ENCODE results near the gene GARIN5B.

GARIN5B gene

GRCh38 chr19:55358493-55358892 is 4.6 kb downstream of the GARIN5B start:
- Mint-ChIP-seq H3K4me3 (no peak overlapping the region), H3K9me3 (no peaks in the 10 kb centered on the region), H3K27ac (ENCODE audit: low read depth) (no peak overlapping the region), H3K36me3 (ENCODE audit: insufficient read depth) (peaks cover 2% of the 10 kb centered on the region), H3K27me3 (peaks cover 38% of the 10 kb centered on the region), H3K4me1 (peaks cover 5% of the 10 kb centered on the region)
- no peak for ATAC-seq (replicated peaks; ENCODE audit: extremely low read depth, poor library complexity, severe bottlenecking)
- DNase-seq (ENCODE audit: low spot score in 2 of 2) = no peak

DNA sequence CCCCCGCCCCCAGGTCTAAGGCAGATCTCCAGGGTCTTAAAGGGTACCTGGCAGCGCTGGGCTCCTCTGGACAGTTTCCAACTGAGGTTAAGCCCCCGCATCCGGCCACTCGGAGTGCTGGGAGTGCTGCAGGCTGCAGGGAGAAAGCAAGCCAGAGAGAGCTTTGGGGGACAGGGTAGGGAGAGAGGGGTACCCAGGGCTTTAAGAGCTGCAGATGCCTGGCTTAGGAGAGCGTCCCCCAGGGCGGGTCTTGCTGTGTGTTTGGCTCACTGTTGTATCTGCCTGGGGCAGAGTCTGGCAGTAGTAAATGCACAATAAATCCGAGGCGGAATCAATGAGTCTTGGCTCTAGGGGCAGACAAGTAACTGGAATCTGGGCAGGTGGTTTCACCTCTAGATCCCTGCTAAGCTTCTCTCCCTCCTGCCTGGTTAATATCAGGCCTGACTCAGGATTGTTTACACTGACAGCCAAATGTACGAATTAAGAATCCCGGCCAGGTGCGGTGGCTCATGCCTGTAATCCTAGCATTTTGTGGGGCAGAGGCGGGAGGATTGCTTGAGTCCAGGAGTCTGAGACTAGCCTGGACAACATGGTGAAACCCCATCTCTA is 7.7 kb downstream of the GARIN5B start:
- H3K9me3 Mint-ChIP-seq = no peaks in the 10 kb centered on the region
- H3K27me3 Mint-ChIP-seq = peaks cover 70% of the 10 kb centered on the region
- H3K36me3 Mint-ChIP-seq (ENCODE audit: insufficient read depth) = peaks cover 3% of the 10 kb centered on the region
- DNase-seq (ENCODE audit: low spot score in 2 of 2) (no peak), ATAC-seq (replicated peaks; ENCODE audit: extremely low read depth, poor library complexity, severe bottlenecking) (no peak)
- peaks cover 26% of the 10 kb centered on the region for H3K4me1 Mint-ChIP-seq
- no peak overlapping the region for H3K27ac Mint-ChIP-seq (ENCODE audit: low read depth)
- H3K4me3 Mint-ChIP-seq = no peak overlapping the region

GRCh38 chr19:55354698-55355212 is 8.3 kb downstream of the GARIN5B start, which contains the start of gene COX6B2:
COX6B2 (minus strand) TSS chr19:55354719; CDS start chr19:55354521, 198 bp downstream.
- peaks cover 3% of the 10 kb centered on the region for H3K36me3 Mint-ChIP-seq (ENCODE audit: insufficient read depth)
- H3K27me3 Mint-ChIP-seq = peaks cover 72% of the 10 kb centered on the region
- H3K27ac Mint-ChIP-seq (ENCODE audit: low read depth) = peak within 1 kb of the TSS; percentile 25
- no peak for ATAC-seq (replicated peaks; ENCODE audit: extremely low read depth, poor library complexity, severe bottlenecking)
- peaks cover 26% of the 10 kb centered on the region for H3K4me1 Mint-ChIP-seq
- peak within 1 kb of the TSS; percentile 73 for H3K4me3 Mint-ChIP-seq
- DNase-seq (ENCODE audit: low spot score in 2 of 2) = no peak
- no peaks in the 10 kb centered on the region for H3K9me3 Mint-ChIP-seq

DNA sequence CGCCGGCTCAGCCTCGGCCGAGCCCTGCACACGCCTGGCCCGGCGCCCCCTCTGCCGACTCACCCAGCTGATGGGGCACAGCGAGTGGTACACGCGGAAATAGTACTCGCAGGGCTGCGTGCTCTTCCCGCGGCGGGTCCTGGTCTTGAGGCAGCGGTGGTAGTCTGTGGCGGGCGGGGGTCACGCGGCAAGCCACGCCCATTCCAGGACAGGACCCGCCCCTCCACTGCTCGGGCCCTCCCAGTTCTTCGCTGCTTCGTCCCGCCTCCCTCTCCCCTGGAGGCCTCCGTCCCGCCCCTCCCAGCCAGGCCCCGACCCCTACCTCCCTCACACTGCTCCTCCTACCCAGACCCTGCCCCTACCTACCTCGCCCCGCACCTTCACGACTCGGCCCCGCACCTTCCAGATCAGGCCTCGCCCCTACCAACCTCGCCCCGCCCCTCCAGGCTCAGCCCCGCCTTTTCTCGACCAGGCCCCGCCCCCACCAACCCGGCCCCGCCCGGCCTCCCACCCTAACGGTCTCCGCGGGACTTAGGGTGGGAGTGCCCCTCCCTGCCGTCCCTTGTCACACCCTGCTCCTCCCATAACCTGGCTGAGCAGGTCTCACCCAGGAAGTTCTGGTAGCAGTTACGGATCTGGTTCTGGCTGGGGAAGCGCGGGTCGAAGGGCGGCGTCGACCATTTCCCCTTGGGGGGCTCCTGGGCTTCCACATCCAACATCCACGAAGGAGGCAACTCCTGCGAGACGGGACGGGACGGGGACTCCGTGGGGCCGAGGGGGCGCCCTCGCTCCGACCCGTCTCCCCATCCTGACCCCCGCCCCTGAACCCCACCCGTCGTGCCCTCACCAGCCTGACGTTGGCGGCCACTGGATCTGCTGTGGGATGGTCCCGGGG is 9.0 kb downstream of the GARIN5B start:
- DNase-seq (ENCODE audit: low spot score in 2 of 2) (peak in 1 of 2 donors; percentile 59), ATAC-seq (replicated peaks; ENCODE audit: extremely low read depth, poor library complexity, severe bottlenecking) (peak; percentile 47)
- peak overlapping the region; percentile 73 for H3K4me3 Mint-ChIP-seq
- no peaks in the 10 kb centered on the region for H3K9me3 Mint-ChIP-seq
- peaks cover 72% of the 10 kb centered on the region for H3K27me3 Mint-ChIP-seq
- H3K36me3 Mint-ChIP-seq (ENCODE audit: insufficient read depth) = peaks cover 3% of the 10 kb centered on the region
- peaks cover 26% of the 10 kb centered on the region for H3K4me1 Mint-ChIP-seq
- peak overlapping the region; percentile 25 for H3K27ac Mint-ChIP-seq (ENCODE audit: low read depth)

DNA sequence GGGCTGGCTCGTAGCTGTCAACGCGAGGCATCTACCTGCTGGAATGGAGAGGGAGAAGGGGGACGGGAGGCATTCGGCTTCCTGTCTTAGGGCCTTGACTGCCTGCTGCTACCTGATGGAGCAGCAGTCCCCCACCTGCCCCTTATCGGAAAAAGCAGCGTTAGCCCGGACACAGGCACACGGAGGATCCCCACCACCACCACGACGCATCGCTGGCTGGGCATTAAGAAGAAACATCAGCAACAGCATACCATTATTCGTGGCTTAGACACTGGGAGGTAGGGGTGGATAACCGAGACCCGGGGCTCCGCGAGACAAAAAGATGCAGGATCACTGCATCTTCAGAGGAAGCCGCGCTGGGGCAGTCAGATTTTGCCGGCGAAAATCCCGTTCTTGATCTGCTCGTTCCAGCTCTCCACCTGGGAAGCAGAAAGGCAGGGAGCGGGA is 9.7 kb downstream of the GARIN5B start:
- peak overlapping the region; percentile 73 for H3K4me3 Mint-ChIP-seq
- H3K4me1 Mint-ChIP-seq = peaks cover 26% of the 10 kb centered on the region
- DNase-seq (ENCODE audit: low spot score in 2 of 2) (no peak), ATAC-seq (replicated peaks; ENCODE audit: extremely low read depth, poor library complexity, severe bottlenecking) (no peak)
- peaks cover 71% of the 10 kb centered on the region for H3K27me3 Mint-ChIP-seq
- H3K36me3 Mint-ChIP-seq (ENCODE audit: insufficient read depth) = peaks cover 3% of the 10 kb centered on the region
- H3K27ac Mint-ChIP-seq (ENCODE audit: low read depth) = peak overlapping the region; percentile 25
- no peaks in the 10 kb centered on the region for H3K9me3 Mint-ChIP-seq

- DNase-seq (ENCODE audit: low spot score in 2 of 2) (no peak), ATAC-seq (replicated peaks; ENCODE audit: extremely low read depth, poor library complexity, severe bottlenecking) (no peak)
- Mint-ChIP-seq H3K4me1 (peaks cover 26% of the 10 kb centered on the region), H3K4me3 (peak overlapping the region; percentile 73), H3K27me3 (peaks cover 64% of the 10 kb centered on the region), H3K27ac (ENCODE audit: low read depth) (peak overlapping the region; percentile 25), H3K9me3 (no peaks in the 10 kb centered on the region), H3K36me3 (ENCODE audit: insufficient read depth) (peaks cover 3% of the 10 kb centered on the region)
Observed at GRCh38 chr19:55352549-55353145, 10.4 kb downstream of the GARIN5B start.

- H3K27me3 Mint-ChIP-seq = peaks cover 58% of the 10 kb centered on the region
- H3K4me1 Mint-ChIP-seq = peaks cover 26% of the 10 kb centered on the region
- H3K36me3 Mint-ChIP-seq (ENCODE audit: insufficient read depth) = peaks cover 3% of the 10 kb centered on the region
- peak overlapping the region; percentile 36 for H3K4me3 Mint-ChIP-seq
- no peak for DNase-seq (ENCODE audit: low spot score in 2 of 2)
- ATAC-seq (replicated peaks; ENCODE audit: extremely low read depth, poor library complexity, severe bottlenecking) = no peak
- H3K9me3 Mint-ChIP-seq = no peaks in the 10 kb centered on the region
- H3K27ac Mint-ChIP-seq (ENCODE audit: low read depth) = no peak overlapping the region
Observed at GRCh38 chr19:55352040-55352439, 11.0 kb downstream of the GARIN5B start.

GRCh38 chr19:55350620-55351315 is 12.3 kb downstream of the GARIN5B start:
- no peak overlapping the region for H3K4me3 Mint-ChIP-seq
- no peak overlapping the region for H3K27ac Mint-ChIP-seq (ENCODE audit: low read depth)
- H3K4me1 Mint-ChIP-seq = peaks cover 26% of the 10 kb centered on the region
- no peak for DNase-seq (ENCODE audit: low spot score in 2 of 2)
- H3K36me3 Mint-ChIP-seq (ENCODE audit: insufficient read depth) = peaks cover 1% of the 10 kb centered on the region
- no peaks in the 10 kb centered on the region for H3K9me3 Mint-ChIP-seq
- peaks cover 48% of the 10 kb centered on the region for H3K27me3 Mint-ChIP-seq
- no peak for ATAC-seq (replicated peaks; ENCODE audit: extremely low read depth, poor library complexity, severe bottlenecking)

DNA sequence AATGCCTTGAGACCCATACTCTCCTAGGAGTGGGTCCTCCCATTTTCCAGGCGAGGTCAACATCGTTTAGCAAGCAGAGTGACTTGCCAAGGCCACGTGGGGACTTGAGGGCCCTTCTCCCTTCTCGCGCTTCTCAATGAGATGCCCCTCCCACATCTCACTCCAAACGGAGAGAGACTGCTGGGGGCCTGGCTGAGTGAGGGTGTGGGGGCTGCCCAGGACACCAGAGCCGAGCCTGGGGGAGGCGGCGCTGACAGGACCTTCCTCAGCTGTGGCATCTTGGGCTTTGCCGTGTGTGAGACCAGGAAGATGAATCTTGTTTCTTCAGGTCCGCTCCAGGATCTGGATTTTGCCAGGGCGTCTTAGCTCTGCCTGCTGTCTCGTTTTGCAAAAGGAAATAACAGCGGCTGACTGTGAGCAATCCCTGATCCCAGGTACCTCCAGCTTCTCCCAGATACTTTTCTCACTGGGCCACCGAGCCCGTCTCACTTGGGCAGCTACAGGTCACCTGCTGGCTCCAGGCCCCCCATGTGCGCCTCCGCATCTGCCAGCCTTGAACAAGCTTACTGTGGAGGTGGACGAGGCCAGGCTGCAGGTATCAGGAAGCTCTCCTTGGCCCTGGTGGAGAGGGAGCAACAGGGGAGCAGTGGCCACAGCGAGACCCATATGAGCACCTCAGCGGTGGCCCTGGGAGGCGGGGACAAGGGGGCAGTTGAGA is 14.6 kb downstream of the GARIN5B start:
- Mint-ChIP-seq H3K4me3 (no peak overlapping the region), H3K27ac (ENCODE audit: low read depth) (peak overlapping the region; percentile 82), H3K36me3 (ENCODE audit: insufficient read depth) (peaks cover 5% of the 10 kb centered on the region), H3K27me3 (peaks cover 34% of the 10 kb centered on the region), H3K9me3 (no peaks in the 10 kb centered on the region), H3K4me1 (peaks cover 30% of the 10 kb centered on the region)
- no peak for ATAC-seq (replicated peaks; ENCODE audit: extremely low read depth, poor library complexity, severe bottlenecking)
- DNase-seq (ENCODE audit: low spot score in 2 of 2) = no peak

- no peak for ATAC-seq (replicated peaks; ENCODE audit: extremely low read depth, poor library complexity, severe bottlenecking)
- peaks cover 5% of the 10 kb centered on the region for H3K36me3 Mint-ChIP-seq (ENCODE audit: insufficient read depth)
- DNase-seq (ENCODE audit: low spot score in 2 of 2) = no peak
- H3K9me3 Mint-ChIP-seq = no peaks in the 10 kb centered on the region
- no peak overlapping the region for H3K4me3 Mint-ChIP-seq
- peak overlapping the region; percentile 82 for H3K27ac Mint-ChIP-seq (ENCODE audit: low read depth)
- peaks cover 25% of the 10 kb centered on the region for H3K27me3 Mint-ChIP-seq
- H3K4me1 Mint-ChIP-seq = peaks cover 20% of the 10 kb centered on the region
Observed at GRCh38 chr19:55347442-55348009, 15.5 kb downstream of the GARIN5B start.

- Mint-ChIP-seq H3K9me3 (no peaks in the 10 kb centered on the region), H3K36me3 (ENCODE audit: insufficient read depth) (peaks cover 5% of the 10 kb centered on the region), H3K4me3 (no peak overlapping the region), H3K27ac (ENCODE audit: low read depth) (no peak overlapping the region), H3K4me1 (peaks cover 14% of the 10 kb centered on the region), H3K27me3 (peaks cover 18% of the 10 kb centered on the region)
- ATAC-seq (replicated peaks; ENCODE audit: extremely low read depth, poor library complexity, severe bottlenecking) (no peak), DNase-seq (ENCODE audit: low spot score in 2 of 2) (no peak)
Observed at GRCh38 chr19:55346725-55347441, 16.2 kb downstream of the GARIN5B start.

Data from central memory CD8-positive, alpha-beta T cell (primary cell).